Sigmoid colon (tissue), 7 donors: ENCODE results near the gene SPEM2. TPM values are rescaled to one million over a fixed set of nuclear protein-coding genes. Genes with fewer than 3 reads are reported as not detected.
A peak's percentile ranks its signal among the peaks of the same experiment; 100 is the strongest.
"Not testable (repeated sequence)": the region's sequence is repeated elsewhere in the genome, so short reads cannot be mapped to it uniquely, and the experiment has no call there.

ENCODE experiments used
- DNase-seq: peaks from one replicate; pipeline ENCODE4 v3.0.0-alpha.2; 2019
- H3K27ac ChIP-seq, 4 donors: fragments of 200-600 bp; sonication (generic); one replicate each; pipeline ENCODE4 v1.5.1; 2016 to 2019; ENCODE audit warnings: mild to moderate bottlenecking in 1 of 4
- H3K27me3 ChIP-seq, 3 donors: fragments of 200-600 bp; sonication (generic); one replicate each; pipeline ENCODE4 v1.5.1; 2019; ENCODE audit warnings: mild to moderate bottlenecking in 1 of 3
- H3K36me3 ChIP-seq, 4 donors: fragments of 200-600 bp; sonication (generic); one replicate each; pipeline ENCODE4 v1.5.1; 2016 to 2019
- H3K4me1 ChIP-seq, 4 donors: fragments of 200-600 bp; sonication (generic); one replicate each; pipeline ENCODE4 v1.5.1; 2017 to 2019
- H3K4me3 ChIP-seq, 4 donors: fragments of 200-600 bp; sonication (generic); one replicate each; pipeline ENCODE4 v1.5.1; 2017 to 2019; ENCODE audit warnings: mild to moderate bottlenecking in 2 of 4, moderate library complexity in 1 of 4
- H3K9me3 ChIP-seq, 4 donors: fragments of 200-600 bp in 3 of 4; sonication (generic) in 3 of 4; one replicate each; pipeline versions ENCODE4 v1.5.1 to v1.6.1; 2013 to 2019
- EP300 ChIP-seq, 4 donors: sonication (generic); formaldehyde crosslinking; IDR thresholded peaks; one replicate each; pipeline ENCODE4 v1.6.1; 2017; ENCODE audit warnings: antibody characterized with exemption in 4 of 4
- POLR2A ChIP-seq, 2 donors: fragments of 450-650 bp; IDR thresholded peaks; one replicate each; pipeline ENCODE4 v1.6.1; 2016; ENCODE audit warnings: antibody characterized with exemption in 2 of 2, mild to moderate bottlenecking in 2 of 2, moderate library complexity in 2 of 2
- POLR2AphosphoS5 ChIP-seq, 4 donors: sonication (generic); formaldehyde crosslinking; IDR thresholded peaks; one replicate each; pipeline ENCODE4 v1.6.1; 2017; ENCODE audit warnings: antibody characterized with exemption in 4 of 4
- WGBS, 2 donors: extraction: QIAGEN DNeasy Blood & Tissue Kit; methylation state at CpG; one replicate each; pipeline ENCODE4 v1.1.7; 2013; 5-methylcytosine and 5-hydroxymethylcytosine counted together
- intact Hi-C: fragments of 100-400 bp; cut with DNase I; formaldehyde crosslinking; loops from one replicate; pipeline ENCODE4 v1.15.1; 2023
- polyA plus RNA-seq, 3 donors: library from polyadenylated mRNA; stranded (reverse); fragments of 200-250 nt; gene quantifications; one replicate each; pipeline ENCODE4 v1.2.3, GENCODE V29; 2013
- total RNA-seq, 4 donors: library from RNA; depleted of rRNA; stranded (reverse); fragments of >200 nt; gene quantifications; one replicate each; pipeline ENCODE4 v1.1.0, GENCODE V29; 2016
- TF ChIP-seq, protein P1 (sequence below), 4 experiments: fragments of 450-650 bp in 3 of 4; fragments of 200-600 bp in 1 of 4; IDR thresholded peaks; one replicate each; pipeline ENCODE4 v1.5.1; 2016 to 2019; ENCODE audit warnings: antibody characterized with exemption in 4 of 4, mild to moderate bottlenecking in 3 of 4, moderate library complexity in 2 of 4
- donor health status: healthy with polysubstance abuse.
- donor health status: Bipolar disorder and iron deficiency.
- donor health status: healthy.

Gene SPEM2
- total and polyA plus RNA-seq, 7 donors = not detected

DNA sequence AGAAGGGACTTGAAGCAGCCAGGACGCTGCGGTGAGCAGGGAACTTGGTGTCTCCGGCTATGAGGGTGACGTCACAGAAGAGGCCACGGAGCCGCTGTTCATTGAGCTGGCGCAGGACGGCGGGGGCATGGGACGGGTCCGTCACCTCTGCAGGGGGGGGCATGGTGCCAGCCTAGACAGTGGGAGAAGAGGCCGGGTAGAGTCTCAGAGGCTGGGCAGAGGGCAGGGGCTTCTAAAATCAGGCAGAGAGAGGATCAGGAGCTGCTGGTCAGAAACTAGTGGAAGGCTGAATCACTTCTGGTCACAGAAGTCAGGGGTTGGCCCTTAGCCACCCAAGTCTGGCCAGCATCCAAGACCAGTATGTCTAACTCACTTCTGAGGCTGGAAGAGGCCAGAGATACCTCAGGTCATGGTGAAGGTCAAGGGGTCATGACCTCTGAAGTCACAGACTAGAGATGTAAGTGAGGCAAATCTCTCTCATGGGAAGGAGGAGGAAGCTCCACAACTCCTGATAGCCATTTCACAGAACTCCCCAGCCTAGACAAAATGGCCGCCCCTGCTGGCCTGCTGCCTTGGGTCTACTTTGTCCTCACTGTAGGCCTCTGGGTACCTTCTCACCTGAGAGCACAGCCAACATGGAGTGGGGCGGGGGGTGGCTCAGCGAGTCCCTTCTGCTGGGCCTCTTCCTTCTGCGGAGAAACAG, 41.4 kb downstream of the SPEM2 start:
- Histone ChIP-seq H3K27me3 (no peaks in the 10 kb centered on the region), H3K27ac (peak overlapping the region; percentile 46 to 59 (median 50)), H3K4me3 (no peak overlapping the region), H3K4me1 (peaks cover 0 to 58% (median 33%) of the 10 kb centered on the region in 4 donors), H3K36me3 (peaks cover 18 to 50% (median 29%) of the 10 kb centered on the region in 4 donors), H3K9me3 (no peaks in the 10 kb centered on the region)
- intact Hi-C loops = no loop called here
- TF ChIP-seq, protein P1, sequence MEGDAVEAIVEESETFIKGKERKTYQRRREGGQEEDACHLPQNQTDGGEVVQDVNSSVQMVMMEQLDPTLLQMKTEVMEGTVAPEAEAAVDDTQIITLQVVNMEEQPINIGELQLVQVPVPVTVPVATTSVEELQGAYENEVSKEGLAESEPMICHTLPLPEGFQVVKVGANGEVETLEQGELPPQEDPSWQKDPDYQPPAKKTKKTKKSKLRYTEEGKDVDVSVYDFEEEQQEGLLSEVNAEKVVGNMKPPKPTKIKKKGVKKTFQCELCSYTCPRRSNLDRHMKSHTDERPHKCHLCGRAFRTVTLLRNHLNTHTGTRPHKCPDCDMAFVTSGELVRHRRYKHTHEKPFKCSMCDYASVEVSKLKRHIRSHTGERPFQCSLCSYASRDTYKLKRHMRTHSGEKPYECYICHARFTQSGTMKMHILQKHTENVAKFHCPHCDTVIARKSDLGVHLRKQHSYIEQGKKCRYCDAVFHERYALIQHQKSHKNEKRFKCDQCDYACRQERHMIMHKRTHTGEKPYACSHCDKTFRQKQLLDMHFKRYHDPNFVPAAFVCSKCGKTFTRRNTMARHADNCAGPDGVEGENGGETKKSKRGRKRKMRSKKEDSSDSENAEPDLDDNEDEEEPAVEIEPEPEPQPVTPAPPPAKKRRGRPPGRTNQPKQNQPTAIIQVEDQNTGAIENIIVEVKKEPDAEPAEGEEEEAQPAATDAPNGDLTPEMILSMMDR (IDR thresholded peaks at IDR 0.05) = no peak
- peak in 2 of 4 donors; percentile 8 to 12 for TF ChIP-seq POLR2AphosphoS5 (IDR thresholded peaks at IDR 0.05)
- DNase-seq = peak; percentile 88
- 85 to 90% methylated on average over 16 of the region's 16 CpGs for WGBS, 2 donors

DNA sequence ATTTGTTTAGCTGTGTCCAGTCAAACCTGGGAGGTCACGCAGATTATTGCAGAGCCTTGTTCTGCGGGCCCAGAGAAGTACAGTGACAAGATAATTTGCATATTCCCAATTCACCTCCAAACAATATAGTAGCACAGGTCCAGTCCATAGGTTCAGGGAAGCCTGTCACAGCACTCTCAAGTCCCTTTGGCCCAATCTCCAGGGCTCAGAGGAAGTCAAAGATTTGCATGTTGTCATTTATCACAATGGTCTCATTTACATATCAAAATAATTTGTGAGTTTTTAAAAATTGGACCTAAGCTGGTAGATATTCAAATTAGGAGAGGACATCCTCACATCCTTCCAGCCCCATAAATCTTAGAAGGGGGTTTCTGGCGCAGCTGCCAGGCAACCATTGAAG, 42.1 kb downstream of the SPEM2 start:
- Histone ChIP-seq H3K36me3 (peaks cover 18 to 43% (median 27%) of the 10 kb centered on the region in 4 donors), H3K4me1 (peaks cover 0 to 61% (median 34%) of the 10 kb centered on the region in 4 donors), H3K27ac (peak overlapping the region; percentile 46 to 59 (median 50)), H3K27me3 (no peaks in the 10 kb centered on the region), H3K4me3 (no peak overlapping the region), H3K9me3 (no peaks in the 10 kb centered on the region)
- DNase-seq = no peak
- WGBS, 2 donors = 85 to 91% methylated on average over 3 of the region's 3 CpGs
- intact Hi-C loops = no loop called here
- TF ChIP-seq POLR2AphosphoS5 (IDR thresholded peaks at IDR 0.05) (no peak), EP300 (IDR thresholded peaks at IDR 0.05) (no peak), POLR2A (IDR thresholded peaks at IDR 0.05) (no peak)
- TF ChIP-seq, protein P1 (IDR thresholded peaks at IDR 0.05) = no peak

DNA sequence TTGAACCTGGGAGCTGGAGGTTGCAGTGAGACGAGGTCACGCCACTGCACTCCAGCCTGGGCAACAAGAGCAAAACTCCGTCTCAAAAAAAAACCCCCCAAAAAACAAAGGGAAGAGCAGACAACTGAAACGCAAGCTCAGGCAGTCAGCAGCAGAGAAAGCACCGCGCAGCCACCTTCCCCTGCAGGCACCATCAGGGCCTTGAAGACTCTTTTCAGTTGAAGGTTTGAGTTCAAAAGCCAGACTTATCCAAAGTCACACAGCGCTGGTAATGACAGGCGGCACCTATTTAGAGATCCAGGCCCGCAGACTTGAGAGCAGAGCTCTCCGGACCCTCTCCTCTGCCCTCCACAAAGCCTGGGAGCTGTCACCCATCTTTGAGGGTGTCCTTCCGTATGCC, 42.9 kb downstream of the SPEM2 start:
- intact Hi-C loops = no loop called here
- WGBS, 2 donors = 91 to 95% methylated on average over 11 of the region's 11 CpGs
- TF ChIP-seq POLR2AphosphoS5 (IDR thresholded peaks at IDR 0.05) (no peak), EP300 (IDR thresholded peaks at IDR 0.05) (no peak), POLR2A (IDR thresholded peaks at IDR 0.05) (no peak)
- TF ChIP-seq, protein P1 (IDR thresholded peaks at IDR 0.05) = no peak
- Histone ChIP-seq H3K4me1 (peaks cover 0 to 62% (median 34%) of the 10 kb centered on the region in 4 donors), H3K27me3 (no peaks in the 10 kb centered on the region), H3K36me3 (peaks cover 13 to 36% (median 20%) of the 10 kb centered on the region in 4 donors), H3K9me3 (no peaks in the 10 kb centered on the region), H3K27ac (no peak overlapping the region), H3K4me3 (no peak overlapping the region)
- DNase-seq = no peak

DNA sequence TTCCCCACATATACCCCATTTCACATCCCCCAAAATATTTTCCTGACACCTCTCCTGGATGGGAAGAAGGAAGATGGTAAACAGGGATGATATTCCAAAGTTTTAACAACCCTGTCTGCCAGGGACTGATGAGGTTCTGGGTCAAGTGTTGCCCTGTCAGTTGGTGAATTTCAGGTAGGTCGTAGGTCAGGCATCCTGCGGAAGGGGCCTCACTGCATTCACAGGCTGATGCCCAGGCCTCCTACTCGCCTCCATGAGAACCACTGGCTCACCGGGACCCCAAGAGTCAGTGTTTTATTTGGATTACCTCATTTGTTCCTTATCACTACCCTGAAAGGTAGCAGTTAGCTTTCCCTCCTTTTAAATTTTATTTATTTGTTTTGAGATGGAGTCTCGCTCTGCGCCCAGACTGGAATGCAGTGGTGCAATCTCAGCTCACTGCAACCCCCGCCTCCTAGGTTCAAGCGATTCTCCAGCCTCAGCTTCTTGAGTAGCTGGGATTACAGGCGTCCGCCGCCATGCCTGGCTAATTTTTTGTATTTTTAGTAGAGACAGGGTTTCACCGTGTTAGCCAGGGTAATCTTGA, 43.5 kb downstream of the SPEM2 start:
- TF ChIP-seq POLR2A (IDR thresholded peaks at IDR 0.05) (no peak), POLR2AphosphoS5 (IDR thresholded peaks at IDR 0.05) (no peak), EP300 (IDR thresholded peaks at IDR 0.05) (no peak)
- intact Hi-C loops = no loop called here
- 78 to 85% methylated on average over 12 of the region's 12 CpGs for WGBS, 2 donors
- peaks cover 7 to 29% (median 14%) of the 10 kb centered on the region in 4 donors for H3K36me3 ChIP-seq
- H3K27ac ChIP-seq = no peak overlapping the region
- H3K4me3 ChIP-seq = no peak overlapping the region
- DNase-seq = no peak
- H3K4me1 ChIP-seq = peaks cover 0 to 68% (median 36%) of the 10 kb centered on the region in 4 donors
- H3K27me3 ChIP-seq = no peaks in the 10 kb centered on the region
- H3K9me3 ChIP-seq = no peaks in the 10 kb centered on the region

DNA sequence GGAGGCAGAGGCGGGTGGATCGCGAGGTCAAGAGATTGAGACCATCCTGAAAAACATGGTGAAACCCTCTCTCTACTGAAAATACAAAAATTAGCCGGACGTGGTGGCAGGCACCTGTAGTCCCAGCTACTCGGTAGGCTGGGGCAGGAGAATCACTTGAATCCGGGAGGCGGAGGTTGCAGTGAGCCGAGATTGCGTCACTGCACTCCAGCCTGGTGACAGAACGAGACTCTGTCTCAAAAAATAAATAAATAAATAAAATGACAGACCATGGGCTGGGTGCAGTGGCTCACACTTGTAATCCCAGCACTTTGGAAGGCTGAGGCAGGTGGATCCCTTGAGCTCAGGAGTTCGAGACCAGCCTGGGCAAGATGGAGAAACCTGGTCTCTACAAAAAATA, 44.4 kb downstream of the SPEM2 start:
- intact Hi-C loops, DNase-seq, H3K9me3 ChIP-seq, H3K27ac ChIP-seq, H3K27me3 ChIP-seq, H3K4me3 ChIP-seq: not testable (repeated sequence)
- peaks cover 0 to 76% (median 44%) of the 10 kb centered on the region in 4 donors for H3K4me1 ChIP-seq
- WGBS, 2 donors = 95% methylated on average over 12 of the region's 12 CpGs
- peaks cover 7 to 21% (median 14%) of the 10 kb centered on the region in 4 donors for H3K36me3 ChIP-seq

DNA sequence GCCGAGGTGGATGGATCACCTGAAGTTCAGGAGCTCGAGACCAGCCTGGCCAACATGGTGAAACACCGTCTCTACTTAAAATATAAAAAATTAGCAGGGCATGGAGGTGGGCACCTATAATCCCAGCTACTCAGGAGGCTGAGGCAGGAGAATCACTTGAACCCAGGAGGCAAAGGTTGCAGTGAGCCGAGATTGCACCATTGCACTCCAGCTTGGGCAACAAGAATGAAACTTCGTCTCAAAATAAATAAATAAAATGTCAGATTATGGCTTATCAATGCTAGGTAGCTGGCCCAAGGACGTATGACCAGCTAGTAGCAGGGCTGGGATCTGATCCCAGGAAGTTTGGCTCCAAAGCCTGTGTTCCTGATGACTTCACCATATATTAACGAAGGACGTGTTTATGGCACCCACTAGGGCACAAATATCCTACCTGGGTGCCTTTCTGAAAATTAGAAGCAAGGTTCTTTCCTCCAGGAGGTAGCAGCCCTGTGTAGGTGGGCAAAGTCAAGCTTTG, 45.1 kb downstream of the SPEM2 start:
- H3K9me3 ChIP-seq, H3K4me3 ChIP-seq, H3K27me3 ChIP-seq, intact Hi-C loops, DNase-seq, H3K27ac ChIP-seq: not testable (repeated sequence)
- Histone ChIP-seq H3K36me3 (peaks cover 5 to 17% (median 12%) of the 10 kb centered on the region in 4 donors), H3K4me1 (peaks cover 0 to 83% (median 49%) of the 10 kb centered on the region in 4 donors)
- WGBS, 2 donors = 73 to 85% methylated on average over 8 of the region's 8 CpGs
